ENCODE results near the gene SLC5A2. TPM values are rescaled to one million over a fixed set of nuclear protein-coding genes. Genes with fewer than 3 reads are reported as not detected.

SLC5A2 gene
- total and polyA plus RNA-seq, 2 donors (not counting 1 experiment from before 2014, with no cell fraction given): not detected

DNA sequence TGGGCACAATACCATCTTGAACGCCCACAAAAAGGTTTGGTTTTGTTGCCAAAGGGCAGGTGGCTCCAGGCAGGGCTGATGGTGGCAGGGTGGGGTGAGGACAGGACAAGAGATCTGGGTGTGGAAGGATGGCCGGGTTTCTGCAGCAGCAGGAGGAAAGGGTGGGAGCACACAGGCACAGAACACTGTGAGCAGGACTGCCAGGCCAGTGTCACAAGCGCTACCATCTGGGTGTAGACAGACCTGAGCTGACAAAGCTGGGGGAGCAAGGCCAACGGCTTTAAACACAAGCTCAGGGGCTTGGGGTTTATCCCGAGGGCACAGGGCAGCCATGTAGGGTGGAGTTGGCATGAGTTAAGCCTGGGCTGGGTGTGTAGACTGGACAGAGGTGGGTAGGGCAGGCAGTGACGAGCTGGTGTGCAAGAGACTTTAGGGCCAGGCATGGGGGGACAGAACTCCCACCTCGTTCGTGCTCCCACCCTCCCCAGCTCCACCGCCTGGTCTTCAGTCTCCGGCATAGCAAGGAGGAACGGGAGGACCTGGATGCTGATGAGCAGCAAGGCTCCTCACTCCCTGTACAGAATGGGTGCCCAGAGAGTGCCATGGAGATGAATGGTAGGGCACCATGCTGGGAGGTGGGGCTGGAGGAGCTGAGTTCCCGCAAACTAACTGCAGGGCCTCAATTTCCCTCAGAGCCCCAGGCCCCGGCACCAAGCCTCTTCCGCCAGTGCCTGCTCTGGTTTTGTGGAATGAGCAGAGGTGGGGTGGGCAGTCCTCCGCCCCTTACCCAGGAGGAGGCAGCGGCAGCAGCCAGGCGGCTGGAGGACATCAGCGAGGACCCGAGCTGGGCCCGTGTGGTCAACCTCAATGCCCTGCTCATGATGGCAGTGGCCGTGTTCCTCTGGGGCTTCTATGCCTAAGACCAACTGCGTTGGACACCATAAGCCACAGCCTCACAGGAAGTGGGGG lies 7.0 kb downstream of the SLC5A2 start:
- no peak for TF ChIP-seq EZH2 (IDR thresholded peaks at IDR 0.05; ENCODE audit: low read length, missing control alignments)
- TF ChIP-seq, protein P1, sequence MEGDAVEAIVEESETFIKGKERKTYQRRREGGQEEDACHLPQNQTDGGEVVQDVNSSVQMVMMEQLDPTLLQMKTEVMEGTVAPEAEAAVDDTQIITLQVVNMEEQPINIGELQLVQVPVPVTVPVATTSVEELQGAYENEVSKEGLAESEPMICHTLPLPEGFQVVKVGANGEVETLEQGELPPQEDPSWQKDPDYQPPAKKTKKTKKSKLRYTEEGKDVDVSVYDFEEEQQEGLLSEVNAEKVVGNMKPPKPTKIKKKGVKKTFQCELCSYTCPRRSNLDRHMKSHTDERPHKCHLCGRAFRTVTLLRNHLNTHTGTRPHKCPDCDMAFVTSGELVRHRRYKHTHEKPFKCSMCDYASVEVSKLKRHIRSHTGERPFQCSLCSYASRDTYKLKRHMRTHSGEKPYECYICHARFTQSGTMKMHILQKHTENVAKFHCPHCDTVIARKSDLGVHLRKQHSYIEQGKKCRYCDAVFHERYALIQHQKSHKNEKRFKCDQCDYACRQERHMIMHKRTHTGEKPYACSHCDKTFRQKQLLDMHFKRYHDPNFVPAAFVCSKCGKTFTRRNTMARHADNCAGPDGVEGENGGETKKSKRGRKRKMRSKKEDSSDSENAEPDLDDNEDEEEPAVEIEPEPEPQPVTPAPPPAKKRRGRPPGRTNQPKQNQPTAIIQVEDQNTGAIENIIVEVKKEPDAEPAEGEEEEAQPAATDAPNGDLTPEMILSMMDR (conservative IDR thresholded peaks at IDR 0.05 in 1 of 2, IDR thresholded peaks at IDR 0.05 in 1 of 2; ENCODE audit: low read depth in 1 of 2, low read length in 2 of 2): no peak

DNA sequence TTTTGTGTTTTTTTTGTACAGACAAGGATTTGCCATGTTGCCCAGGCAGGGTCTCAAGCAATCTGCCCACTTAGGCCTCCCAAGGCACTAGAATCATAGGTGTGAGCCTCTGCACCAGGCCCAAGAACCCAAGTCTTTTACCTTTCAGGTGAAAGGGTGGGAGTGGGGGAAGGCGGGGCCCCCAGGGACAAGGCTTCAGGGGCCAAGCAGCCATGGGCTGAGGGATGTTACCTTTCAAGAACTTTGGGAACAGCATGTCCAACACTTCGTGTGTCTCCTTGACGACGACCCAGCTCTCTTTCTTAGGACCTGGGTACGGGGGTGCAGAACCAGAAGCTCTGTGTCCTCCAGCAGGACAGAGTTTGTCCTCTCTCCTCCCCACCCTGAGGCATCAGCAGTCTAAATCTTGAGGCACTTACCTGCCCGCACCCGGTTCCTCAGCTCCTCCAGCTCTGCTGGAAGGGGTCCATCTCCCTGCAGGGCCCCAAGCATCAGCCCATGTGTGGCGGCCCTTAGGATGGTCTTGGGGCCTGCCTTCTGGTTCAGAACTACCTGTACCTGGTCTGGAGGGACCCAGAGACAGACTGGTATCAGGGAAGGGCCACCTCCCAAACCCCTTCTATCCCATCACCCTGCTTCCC lies 9.0 kb downstream of the SLC5A2 start:
- peaks cover 18% of the 10 kb centered on the region for H3K36me3 ChIP-seq (ENCODE audit: control insufficient read depth, insufficient read depth, low read length)

More for the DNA sequence above, 7.0 kb downstream of the SLC5A2 start:
- H3K4me1 ChIP-seq (ENCODE audit: control insufficient read depth, extremely low read depth, insufficient read depth, low read length): peaks cover 9% of the 10 kb centered on the region
- no peak overlapping the region for H3K4me2 ChIP-seq (ENCODE audit: extremely low read depth, insufficient read depth, low read length)
- H3K4me3 ChIP-seq (replicated peaks in 1 of 4; ENCODE audit: control extremely low read depth in 1 of 4, insufficient read depth in 1 of 4, low read depth in 3 of 4, low read length in 4 of 4): no peak overlapping the region
- DNase-seq (ENCODE audit: low read depth in 2 of 2): no peak
- H3K36me3 ChIP-seq (ENCODE audit: control insufficient read depth, insufficient read depth, low read length): peaks cover 16% of the 10 kb centered on the region
- no peaks in the 10 kb centered on the region for H3K9me3 ChIP-seq (ENCODE audit: control insufficient read depth, insufficient read depth, low read depth, low read length)
- H3K27ac ChIP-seq (ENCODE audit: insufficient read depth, low read length): no peak overlapping the region
- no peaks in the 10 kb centered on the region for H4K20me1 ChIP-seq (ENCODE audit: control insufficient read depth, extremely low read depth, insufficient read depth, low read length)
- H3K9ac ChIP-seq (ENCODE audit: insufficient read depth, low read length): no peak overlapping the region
- no peak overlapping the region for H2AFZ ChIP-seq (ENCODE audit: low read length)
- peaks cover 11% of the 10 kb centered on the region for H3K27me3 ChIP-seq (ENCODE audit: control insufficient read depth, insufficient read depth, low read length)
- no peaks in the 10 kb centered on the region for H3K79me2 ChIP-seq (ENCODE audit: control insufficient read depth, insufficient read depth, low read length)

More for the DNA sequence above, 9.0 kb downstream of the SLC5A2 start:
- no peak overlapping the region for H3K27ac ChIP-seq (ENCODE audit: insufficient read depth, low read length)
- H2AFZ ChIP-seq (ENCODE audit: low read length): no peak overlapping the region
- no peak overlapping the region for H3K4me2 ChIP-seq (ENCODE audit: extremely low read depth, insufficient read depth, low read length)
- H3K79me2 ChIP-seq (ENCODE audit: control insufficient read depth, insufficient read depth, low read length): no peaks in the 10 kb centered on the region
- H3K9ac ChIP-seq (ENCODE audit: insufficient read depth, low read length): no peak overlapping the region
- no peaks in the 10 kb centered on the region for H4K20me1 ChIP-seq (ENCODE audit: control insufficient read depth, extremely low read depth, insufficient read depth, low read length)
- TF ChIP-seq, protein P1 (conservative IDR thresholded peaks at IDR 0.05 in 1 of 2, IDR thresholded peaks at IDR 0.05 in 1 of 2; ENCODE audit: low read depth in 1 of 2, low read length in 2 of 2): no peak
- no peak for TF ChIP-seq EZH2 (IDR thresholded peaks at IDR 0.05; ENCODE audit: low read length, missing control alignments)
- H3K9me3 ChIP-seq (ENCODE audit: control insufficient read depth, insufficient read depth, low read depth, low read length): no peaks in the 10 kb centered on the region
- H3K4me1 ChIP-seq (ENCODE audit: control insufficient read depth, extremely low read depth, insufficient read depth, low read length): peaks cover 9% of the 10 kb centered on the region
- peaks cover 7% of the 10 kb centered on the region for H3K27me3 ChIP-seq (ENCODE audit: control insufficient read depth, insufficient read depth, low read length)
- H3K4me3 ChIP-seq (replicated peaks in 1 of 4; ENCODE audit: control extremely low read depth in 1 of 4, insufficient read depth in 1 of 4, low read depth in 3 of 4, low read length in 4 of 4): no peak overlapping the region
- DNase-seq (ENCODE audit: low read depth in 2 of 2): no peak
